Progenitor cell of endocrine pancreas (in vitro differentiated cells): ENCODE measurements around the gene TGFA. TPM values are rescaled to one million over a fixed set of nuclear protein-coding genes. Genes with fewer than 3 reads are reported as not detected.

ENCODE experiments used
- DNase-seq: peaks from one replicate; pipeline ENCODE4 v3.0.0; 2021; ENCODE audit warnings: low spot score; ENCODE audit not compliant: unreplicated experiment
- H3K27ac Mint-ChIP-seq: 2 replicates; pipeline ENCODE4 v1.8.0; 2021; ENCODE audit warnings: mild to moderate bottlenecking, moderate library complexity, mixed read lengths
- H3K27me3 Mint-ChIP-seq: 2 replicates; pipeline ENCODE4 v1.8.0; 2021; ENCODE audit warnings: mixed read lengths
- H3K36me3 Mint-ChIP-seq: 2 replicates; pipeline ENCODE4 v1.8.0; 2022; ENCODE audit warnings: mixed read lengths; ENCODE audit not compliant: insufficient read depth
- H3K4me1 Mint-ChIP-seq: 2 replicates; pipeline ENCODE4 v1.8.0; 2021; ENCODE audit warnings: low read depth, mixed read lengths
- H3K4me3 Mint-ChIP-seq: 2 replicates; pipeline ENCODE4 v1.8.0; 2021; ENCODE audit warnings: low read depth, mild to moderate bottlenecking, moderate library complexity, mixed read lengths
- H3K9me3 Mint-ChIP-seq: 2 replicates; pipeline ENCODE4 v1.8.0; 2021; ENCODE audit warnings: low read depth, mixed read lengths
- CTCF ChIP-seq: fragments of 200-600 bp; sonication (generic); IDR thresholded peaks from one replicate; pipeline ENCODE4 v1.5.0; 2021; ENCODE audit warnings: antibody characterized with exemption, mild to moderate bottlenecking; ENCODE audit not compliant: unreplicated experiment
- total RNA-seq: library from RNA; stranded (reverse); gene quantifications from 2 replicates; pipeline ENCODE4 v1.2.1, GENCODE V29; 2021

Gene TGFA
- total RNA-seq, 1 donor from 2014 or later, result 3.0 TPM

GRCh38 chr2:70520825-70521224, 32.8 kb downstream of the TGFA start:
- H3K27ac Mint-ChIP-seq, result no peak overlapping the region
- no peak for DNase-seq
- no peaks in the 10 kb centered on the region for H3K9me3 Mint-ChIP-seq
- TF ChIP-seq CTCF, result no peak
- H3K27me3 Mint-ChIP-seq, result peaks cover 16% of the 10 kb centered on the region
- no peak overlapping the region for H3K4me3 Mint-ChIP-seq
- peaks cover 7% of the 10 kb centered on the region for H3K4me1 Mint-ChIP-seq
- H3K36me3 Mint-ChIP-seq, result no peaks in the 10 kb centered on the region

GRCh38 chr2:70519453-70519852, 34.2 kb downstream of the TGFA start:
- no peak for DNase-seq
- TF ChIP-seq CTCF, result no peak
- H3K36me3 Mint-ChIP-seq, result no peaks in the 10 kb centered on the region
- H3K27me3 Mint-ChIP-seq, result peaks cover 16% of the 10 kb centered on the region
- no peak overlapping the region for H3K4me3 Mint-ChIP-seq
- H3K27ac Mint-ChIP-seq, result no peak overlapping the region
- peaks cover 7% of the 10 kb centered on the region for H3K4me1 Mint-ChIP-seq
- H3K9me3 Mint-ChIP-seq, result no peaks in the 10 kb centered on the region

- peaks cover 7% of the 10 kb centered on the region for H3K4me1 Mint-ChIP-seq
- H3K4me3 Mint-ChIP-seq, result no peak overlapping the region
- no peak for DNase-seq
- peaks cover 14% of the 10 kb centered on the region for H3K27me3 Mint-ChIP-seq
- no peaks in the 10 kb centered on the region for H3K36me3 Mint-ChIP-seq
- H3K27ac Mint-ChIP-seq, result no peak overlapping the region
- H3K9me3 Mint-ChIP-seq, result no peaks in the 10 kb centered on the region
- no peak for TF ChIP-seq CTCF
Observed at GRCh38 chr2:70518557-70518956, 35.1 kb downstream of the TGFA start.

GRCh38 chr2:70517804-70518203, 35.8 kb downstream of the TGFA start:
- peaks cover 7% of the 10 kb centered on the region for H3K4me1 Mint-ChIP-seq
- H3K27me3 Mint-ChIP-seq, result peaks cover 10% of the 10 kb centered on the region
- no peaks in the 10 kb centered on the region for H3K36me3 Mint-ChIP-seq
- TF ChIP-seq CTCF, result no peak
- no peak overlapping the region for H3K27ac Mint-ChIP-seq
- no peak overlapping the region for H3K4me3 Mint-ChIP-seq
- no peaks in the 10 kb centered on the region for H3K9me3 Mint-ChIP-seq
- DNase-seq, result no peak

GRCh38 chr2:70516596-70516995, 37.0 kb downstream of the TGFA start:
- H3K27ac Mint-ChIP-seq, result no peak overlapping the region
- H3K36me3 Mint-ChIP-seq, result no peaks in the 10 kb centered on the region
- no peak for DNase-seq
- H3K4me3 Mint-ChIP-seq, result no peak overlapping the region
- peaks cover 7% of the 10 kb centered on the region for H3K4me1 Mint-ChIP-seq
- H3K9me3 Mint-ChIP-seq, result no peaks in the 10 kb centered on the region
- H3K27me3 Mint-ChIP-seq, result peaks cover 11% of the 10 kb centered on the region
- no peak for TF ChIP-seq CTCF

GRCh38 chr2:70515938-70516337, 37.7 kb downstream of the TGFA start:
- no peak for TF ChIP-seq CTCF
- Mint-ChIP-seq H3K27ac (no peak overlapping the region), H3K4me1 (peaks cover 5% of the 10 kb centered on the region), H3K36me3 (no peaks in the 10 kb centered on the region), H3K27me3 (peaks cover 14% of the 10 kb centered on the region), H3K4me3 (no peak overlapping the region), H3K9me3 (no peaks in the 10 kb centered on the region)
- no peak for DNase-seq
